Hindlimb muscle (tissue), 1 donor: ENCODE data around the gene ACER3. TPM values are rescaled to one million over a fixed set of nuclear protein-coding genes. Genes with fewer than 3 reads are reported as not detected.

Experiments
- polyA plus RNA-seq: library from polyadenylated mRNA; unstranded; fragments of 120-200 nt; gene quantifications from one replicate; pipeline ENCODE4 v1.2.1, GENCODE V29; 2013; ENCODE audit not compliant: insufficient read length

ACER3 gene
- polyA plus RNA-seq, 1 donor = 7.5 TPM

Other genes starting within 250 kb of the ACER3 start
- gene LRRC32, start 190.2 kb upstream of the ACER3 start, polyA plus RNA-seq = 32.8 TPM
- gene TSKU, start 77.6 kb upstream of the ACER3 start, polyA plus RNA-seq = 19.4 TPM
- gene B3GNT6, start 173.5 kb downstream of the ACER3 start, polyA plus RNA-seq = not detected
- gene CAPN5, start 206.1 kb downstream of the ACER3 start, polyA plus RNA-seq = 10.6 TPM
- gene OMP, start 241.9 kb downstream of the ACER3 start, polyA plus RNA-seq = not detected